ENCODE measurements around the gene AP3M1. TPM values are rescaled to one million over a fixed set of nuclear protein-coding genes. Genes with fewer than 3 reads are reported as not detected.

AP3M1 gene
- total RNA-seq, 1 experiment from 2014 or later, result 56.7 TPM

DNA sequence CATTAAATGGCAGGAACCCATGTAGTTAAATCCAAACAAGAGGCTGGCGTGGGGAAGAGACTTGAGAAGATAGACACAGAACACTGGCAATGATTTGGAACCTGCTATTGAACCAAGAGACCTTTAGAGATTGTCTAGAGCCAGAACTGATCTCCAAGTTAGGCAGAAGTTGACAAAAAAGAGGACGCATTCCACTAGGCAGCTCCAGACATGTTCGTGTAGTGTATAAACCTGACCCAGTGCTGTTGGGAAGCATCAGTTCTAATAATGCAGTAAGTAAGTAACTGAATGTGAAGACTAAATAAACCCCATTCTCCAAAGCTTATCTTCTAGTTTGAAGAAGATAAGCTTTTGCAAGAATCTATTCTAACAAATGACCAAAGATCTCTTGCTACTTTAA is 50.8 kb downstream of the AP3M1 start:
- no peaks in the 10 kb centered on the region for H3K4me1 Mint-ChIP-seq (ENCODE audit: low read depth, unreplicated experiment)
- H3K27me3 Mint-ChIP-seq (ENCODE audit: insufficient read depth, unreplicated experiment), result no peaks in the 10 kb centered on the region
- ChIA-PET CTCF (interaction anchor here (0.5 to 2.6 kb wide), 3 partner anchors 19 to 213 kb away, joined by 4 to 12 read pairs (median 6); no protein-coding TSS in a partner anchor), POLR2A (interaction anchor here (0.5 kb wide), 1 partner anchor 151 kb away, joined by 5 read pairs; no protein-coding TSS in a partner anchor)
- no peaks in the 10 kb centered on the region for H3K9me3 Mint-ChIP-seq (ENCODE audit: unreplicated experiment)
- DNase-seq, result no peak
- H3K27me3 ChIP-seq (replicated peaks; ENCODE audit: control insufficient read depth, insufficient read depth, low read length), result no peaks in the 10 kb centered on the region
- no peak overlapping the region for H3K4me3 Mint-ChIP-seq (ENCODE audit: unreplicated experiment)
- no peak overlapping the region for H3K4me3 ChIP-seq (ENCODE audit: low read depth, low read length)
- TF ChIP-seq, protein P1, sequence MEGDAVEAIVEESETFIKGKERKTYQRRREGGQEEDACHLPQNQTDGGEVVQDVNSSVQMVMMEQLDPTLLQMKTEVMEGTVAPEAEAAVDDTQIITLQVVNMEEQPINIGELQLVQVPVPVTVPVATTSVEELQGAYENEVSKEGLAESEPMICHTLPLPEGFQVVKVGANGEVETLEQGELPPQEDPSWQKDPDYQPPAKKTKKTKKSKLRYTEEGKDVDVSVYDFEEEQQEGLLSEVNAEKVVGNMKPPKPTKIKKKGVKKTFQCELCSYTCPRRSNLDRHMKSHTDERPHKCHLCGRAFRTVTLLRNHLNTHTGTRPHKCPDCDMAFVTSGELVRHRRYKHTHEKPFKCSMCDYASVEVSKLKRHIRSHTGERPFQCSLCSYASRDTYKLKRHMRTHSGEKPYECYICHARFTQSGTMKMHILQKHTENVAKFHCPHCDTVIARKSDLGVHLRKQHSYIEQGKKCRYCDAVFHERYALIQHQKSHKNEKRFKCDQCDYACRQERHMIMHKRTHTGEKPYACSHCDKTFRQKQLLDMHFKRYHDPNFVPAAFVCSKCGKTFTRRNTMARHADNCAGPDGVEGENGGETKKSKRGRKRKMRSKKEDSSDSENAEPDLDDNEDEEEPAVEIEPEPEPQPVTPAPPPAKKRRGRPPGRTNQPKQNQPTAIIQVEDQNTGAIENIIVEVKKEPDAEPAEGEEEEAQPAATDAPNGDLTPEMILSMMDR (IDR thresholded peaks at IDR 0.05; ENCODE audit: insufficient read depth in 1 of 2, low read depth in 1 of 2, low read length in 1 of 2, severe bottlenecking in 1 of 2, unreplicated experiment in 1 of 2), result no peak
- no peaks in the 10 kb centered on the region; the same call in 1 of the 2 replicates for H3K36me3 ChIP-seq (ENCODE audit: control insufficient read depth, insufficient read depth, low read length)
- H3K36me3 Mint-ChIP-seq (ENCODE audit: insufficient read depth, unreplicated experiment), result peaks cover 94% of the 10 kb centered on the region
- BruUV-seq (replicated peaks), result no TSS peak
- intact Hi-C loops (cut with micrococcal nuclease; ENCODE audit: unreplicated experiment), result no loop called here
- H3K4me1 ChIP-seq, result no peaks in the 10 kb centered on the region
- H3K27ac Mint-ChIP-seq (ENCODE audit: unreplicated experiment), result no peak overlapping the region
- no peaks in the 10 kb centered on the region for H3K9me3 ChIP-seq

DNA sequence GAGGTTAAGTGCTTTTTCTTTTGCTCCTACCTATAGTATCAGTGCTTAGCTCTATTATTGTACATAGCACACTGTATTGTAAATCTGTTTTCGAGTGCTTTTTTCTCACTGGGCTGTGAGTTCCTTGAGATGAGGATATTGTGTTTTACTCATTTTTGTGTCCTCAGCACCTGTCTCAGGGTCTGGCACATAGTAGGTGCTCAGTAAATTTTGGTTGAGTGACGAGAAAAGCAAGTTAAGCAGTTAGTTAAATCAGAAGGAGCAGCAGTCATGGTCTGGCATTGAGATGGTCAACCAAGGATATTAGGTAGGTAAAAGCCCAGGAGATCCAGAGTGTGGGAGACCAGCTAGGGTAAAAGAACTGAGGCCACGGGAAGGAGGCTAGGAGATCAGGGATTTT is 51.2 kb downstream of the AP3M1 start:
- no peak overlapping the region for H3K27ac Mint-ChIP-seq (ENCODE audit: unreplicated experiment)
- Histone ChIP-seq H3K27me3 (replicated peaks; ENCODE audit: control insufficient read depth, insufficient read depth, low read length) (no peaks in the 10 kb centered on the region), H3K4me3 (ENCODE audit: low read depth, low read length) (no peak overlapping the region), H3K4me1 (no peaks in the 10 kb centered on the region), H3K9me3 (no peaks in the 10 kb centered on the region), H3K36me3 (ENCODE audit: control insufficient read depth, insufficient read depth, low read length) (no peaks in the 10 kb centered on the region; the same call in 1 of the 2 replicates)
- BruUV-seq (replicated peaks), result no TSS peak
- ChIA-PET POLR2A (no interaction called here), CTCF (interaction anchor here (2.3 to 2.6 kb wide), 2 partner anchors 18 to 213 kb away, joined by 6 to 12 read pairs; no protein-coding TSS in a partner anchor)
- TF ChIP-seq, protein P1 (IDR thresholded peaks at IDR 0.05; ENCODE audit: insufficient read depth in 1 of 2, low read depth in 1 of 2, low read length in 1 of 2, severe bottlenecking in 1 of 2, unreplicated experiment in 1 of 2), result no peak
- H3K36me3 Mint-ChIP-seq (ENCODE audit: insufficient read depth, unreplicated experiment), result peaks cover 94% of the 10 kb centered on the region
- no peaks in the 10 kb centered on the region for H3K4me1 Mint-ChIP-seq (ENCODE audit: low read depth, unreplicated experiment)
- intact Hi-C loops (cut with micrococcal nuclease; ENCODE audit: unreplicated experiment), result no loop called here
- no peak for DNase-seq
- H3K4me3 Mint-ChIP-seq (ENCODE audit: unreplicated experiment), result no peak overlapping the region
- H3K27me3 Mint-ChIP-seq (ENCODE audit: insufficient read depth, unreplicated experiment), result no peaks in the 10 kb centered on the region
- no peaks in the 10 kb centered on the region for H3K9me3 Mint-ChIP-seq (ENCODE audit: unreplicated experiment)

DNA sequence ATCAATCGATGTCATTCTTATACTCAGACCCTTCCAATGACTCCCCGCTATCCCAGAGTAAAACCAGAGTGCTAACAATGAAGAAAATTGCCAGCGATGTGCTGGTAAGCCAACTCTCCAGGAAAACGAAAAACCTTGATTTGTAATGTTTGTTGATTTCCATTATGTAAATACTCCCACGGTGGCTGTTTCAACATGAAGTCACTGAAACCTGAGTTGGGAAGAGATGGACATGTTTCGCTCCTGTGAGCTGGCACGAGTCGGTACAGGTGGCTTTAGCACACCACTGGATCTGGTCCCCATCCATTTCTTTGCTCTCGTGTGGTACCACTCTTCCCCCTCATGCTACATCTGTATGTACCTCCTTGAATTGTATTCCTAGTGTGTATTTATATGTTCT is 52.9 kb downstream of the AP3M1 start:
- no peak for DNase-seq
- no peaks in the 10 kb centered on the region for H3K4me1 ChIP-seq
- CTCF ChIA-PET, result no interaction called here
- no peaks in the 10 kb centered on the region; the same call in 1 of the 2 replicates for H3K36me3 ChIP-seq (ENCODE audit: control insufficient read depth, insufficient read depth, low read length)
- intact Hi-C loops (cut with micrococcal nuclease; ENCODE audit: unreplicated experiment), result no loop called here
- Mint-ChIP-seq H3K4me3 (ENCODE audit: unreplicated experiment) (no peak overlapping the region), H3K36me3 (ENCODE audit: insufficient read depth, unreplicated experiment) (peaks cover 88% of the 10 kb centered on the region), H3K27me3 (ENCODE audit: insufficient read depth, unreplicated experiment) (no peaks in the 10 kb centered on the region), H3K4me1 (ENCODE audit: low read depth, unreplicated experiment) (no peaks in the 10 kb centered on the region), H3K27ac (ENCODE audit: unreplicated experiment) (no peak overlapping the region), H3K9me3 (ENCODE audit: unreplicated experiment) (no peaks in the 10 kb centered on the region)
- no TSS peak for BruUV-seq (replicated peaks)
- H3K27me3 ChIP-seq (replicated peaks; ENCODE audit: control insufficient read depth, insufficient read depth, low read length), result no peaks in the 10 kb centered on the region
- POLR2A ChIA-PET, result interaction anchor here (0.6 kb wide), 1 partner anchor 19 kb away, joined by 3 read pairs; no protein-coding TSS in a partner anchor
- no peak overlapping the region for H3K4me3 ChIP-seq (ENCODE audit: low read depth, low read length)
- H3K9me3 ChIP-seq, result no peaks in the 10 kb centered on the region
- TF ChIP-seq, protein P1 (IDR thresholded peaks at IDR 0.05; ENCODE audit: insufficient read depth in 1 of 2, low read depth in 1 of 2, low read length in 1 of 2, severe bottlenecking in 1 of 2, unreplicated experiment in 1 of 2), result no peak

Data from Caco-2 (cell line).